ENCODE data around the gene OSBPL6.

OSBPL6 gene

DNA sequence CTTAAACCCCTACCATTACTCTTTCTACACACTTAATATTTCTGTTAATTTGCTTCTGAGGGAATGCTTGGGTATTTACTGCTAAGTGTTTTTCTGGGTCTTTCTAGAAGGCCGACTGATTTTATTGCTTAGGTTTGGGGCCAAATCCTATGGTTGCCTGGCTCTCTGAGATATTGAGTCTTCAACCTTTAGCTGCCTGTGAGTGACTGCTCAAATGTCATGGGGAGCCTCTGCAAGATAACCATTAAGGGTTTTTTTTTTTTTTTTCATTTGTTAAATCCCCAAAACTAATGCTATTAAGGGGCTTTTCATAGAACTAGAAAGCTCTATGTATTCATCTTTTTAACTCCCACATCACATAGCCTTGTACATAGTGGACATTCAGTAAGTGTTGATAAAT, 5.0 kb downstream of the OSBPL6 start:
- DNase-seq: no peak

DNA sequence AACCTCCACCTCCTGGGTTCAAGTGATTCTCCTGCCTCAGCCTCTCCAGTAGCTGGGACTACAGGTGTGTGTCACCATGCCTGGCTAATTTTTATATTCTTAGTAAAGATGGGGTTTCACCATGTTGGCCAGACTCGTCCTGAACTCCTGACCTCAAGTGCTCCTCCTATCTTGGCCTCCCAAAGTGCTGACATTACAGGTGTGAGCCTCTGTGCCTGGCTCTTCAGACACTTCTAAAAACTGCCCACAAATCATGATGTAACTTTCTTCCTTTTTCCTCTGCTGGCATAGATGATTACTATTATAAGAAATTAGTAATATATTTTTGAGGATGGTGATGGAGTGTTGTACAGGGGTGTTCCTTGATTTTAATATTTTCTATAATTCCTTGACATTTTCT, 6.0 kb downstream of the OSBPL6 start:
- DNase-seq: no peak

DNA sequence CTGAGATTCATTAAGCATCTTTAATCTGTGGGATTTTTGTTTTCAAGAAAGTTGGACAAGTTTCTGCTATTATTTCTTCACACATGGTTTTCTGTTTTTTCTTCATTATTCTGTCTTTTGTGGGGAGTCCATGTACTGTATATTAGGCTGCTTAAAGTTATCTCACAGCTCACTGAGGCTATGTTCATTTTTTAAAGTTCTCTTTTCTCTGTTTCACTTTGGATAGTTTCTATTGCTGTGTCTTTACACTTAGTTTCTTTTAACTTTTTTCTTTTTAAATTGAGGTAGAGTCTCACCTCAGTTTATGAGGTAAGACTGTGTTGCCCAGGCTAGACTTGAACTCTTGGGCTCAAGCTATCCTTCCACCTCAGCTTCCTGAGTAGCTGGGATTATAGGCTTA, 8.6 kb downstream of the OSBPL6 start:
- DNase-seq: no peak

- DNase-seq: no peak
These were observed 10.7 kb downstream of the OSBPL6 start for GRCh38 chr2:178204977-178205376.

DNA sequence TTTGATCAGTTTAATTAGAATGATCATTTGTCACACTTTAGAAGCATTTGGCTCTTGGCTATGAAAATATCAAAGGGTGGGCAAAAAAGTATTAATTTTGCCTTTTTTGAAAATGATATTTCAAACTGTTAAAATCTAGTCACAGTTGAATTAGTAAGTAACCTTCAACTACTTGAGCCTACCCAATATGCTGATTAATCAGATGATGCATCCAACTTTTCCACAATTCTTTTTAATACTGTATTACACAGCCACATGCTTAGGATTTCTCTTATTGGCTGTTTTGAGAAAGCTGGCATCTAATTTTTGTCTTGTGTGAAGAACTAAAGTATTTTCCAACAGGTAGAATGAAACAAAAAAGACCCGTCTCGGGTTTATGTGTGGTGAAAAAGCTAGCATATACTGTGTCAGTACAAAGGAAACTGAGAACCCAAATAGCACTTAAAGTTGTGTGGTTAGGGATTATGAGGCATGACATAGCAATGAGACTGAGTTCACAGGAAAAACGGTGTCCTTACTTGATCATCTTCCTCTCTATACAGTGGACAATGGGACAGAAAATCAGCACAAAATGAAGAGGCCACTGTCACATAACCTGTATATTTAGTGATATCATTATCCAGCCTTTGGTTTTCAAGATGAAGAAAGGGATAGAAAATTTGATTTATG, 11.7 kb downstream of the OSBPL6 start:
- no peak for DNase-seq

DNA sequence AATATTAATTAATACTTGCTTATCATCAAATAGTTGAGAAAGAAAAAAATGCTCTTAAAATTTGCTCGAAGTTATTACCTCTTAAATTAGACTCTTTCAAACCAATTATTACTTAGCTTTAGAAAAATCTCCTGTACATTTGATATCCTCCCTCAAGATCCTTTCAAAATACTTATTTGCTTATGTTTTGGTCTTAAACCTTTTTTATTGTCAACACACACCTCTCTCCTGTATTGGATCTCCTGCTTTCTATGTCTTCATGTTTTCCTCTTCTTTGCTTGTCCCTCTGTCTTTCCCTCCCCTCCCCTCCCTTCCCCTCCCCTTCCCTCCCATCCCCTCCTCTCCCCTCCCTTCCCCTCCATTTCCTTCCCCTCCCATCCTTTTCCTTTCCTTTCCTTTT, 14.0 kb downstream of the OSBPL6 start:
- DNase-seq: no peak

DNA sequence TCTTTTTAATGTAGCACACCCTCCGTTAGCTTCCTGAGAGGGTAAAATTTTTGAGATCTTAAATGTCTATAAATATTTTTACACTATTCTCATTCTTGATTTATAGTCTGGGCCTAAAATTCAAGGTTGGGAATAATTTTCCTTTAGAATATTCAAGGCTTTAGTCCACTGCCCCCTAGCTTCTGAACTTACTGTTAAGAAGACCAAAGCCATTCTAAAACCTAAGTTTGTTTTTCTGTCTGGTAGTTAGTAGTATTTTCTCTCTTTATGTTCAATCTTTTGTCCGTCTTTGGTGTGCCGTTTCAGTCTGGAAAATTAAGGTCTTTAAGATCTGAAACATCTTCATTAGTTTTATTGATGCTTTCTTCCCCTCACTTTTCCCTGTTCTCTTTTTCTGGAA, 14.5 kb downstream of the OSBPL6 start:
- no peak for DNase-seq

DNA sequence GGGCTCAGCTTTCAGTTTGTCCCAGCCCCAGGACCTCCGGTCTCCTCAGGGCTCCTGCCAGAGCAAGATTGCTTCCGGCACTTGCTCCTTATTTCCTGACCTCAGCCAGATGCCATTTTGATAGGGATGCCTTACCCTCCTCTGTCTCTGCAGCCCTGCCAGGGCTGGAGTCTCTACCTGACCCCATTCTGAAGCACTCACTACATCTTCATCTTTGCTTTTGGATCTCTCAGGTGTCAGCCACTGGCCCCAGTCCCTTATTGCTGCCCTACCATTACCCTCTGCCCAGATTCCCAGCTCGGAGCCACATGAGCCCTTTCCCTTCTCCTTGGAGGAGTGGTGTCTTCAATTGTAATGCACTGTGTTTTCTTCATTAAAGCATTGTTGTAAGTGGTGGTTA, 17.1 kb downstream of the OSBPL6 start:
- no peak for DNase-seq

- no peak for DNase-seq
These were observed 17.6 kb downstream of the OSBPL6 start for GRCh38 chr2:178211943-178212342.

DNA sequence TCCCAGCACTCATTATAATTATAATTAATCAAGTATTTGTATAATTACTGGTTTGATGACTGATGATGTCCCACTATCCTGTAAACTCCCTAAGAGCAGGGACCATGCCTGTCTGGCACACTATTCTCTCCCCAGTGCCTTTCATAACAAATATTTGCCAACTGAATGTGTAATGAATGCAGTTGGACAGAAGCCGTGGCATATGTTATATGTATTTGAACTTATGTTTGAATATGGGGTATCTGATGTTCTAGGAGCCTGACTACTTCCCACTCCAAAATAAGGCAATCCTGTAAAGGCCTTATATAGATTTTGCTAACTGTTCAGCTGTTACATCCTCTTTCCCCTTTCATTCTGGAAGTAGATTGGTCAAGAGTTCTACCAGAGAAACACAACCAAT, 19.7 kb downstream of the OSBPL6 start:
- no peak for DNase-seq

DNA sequence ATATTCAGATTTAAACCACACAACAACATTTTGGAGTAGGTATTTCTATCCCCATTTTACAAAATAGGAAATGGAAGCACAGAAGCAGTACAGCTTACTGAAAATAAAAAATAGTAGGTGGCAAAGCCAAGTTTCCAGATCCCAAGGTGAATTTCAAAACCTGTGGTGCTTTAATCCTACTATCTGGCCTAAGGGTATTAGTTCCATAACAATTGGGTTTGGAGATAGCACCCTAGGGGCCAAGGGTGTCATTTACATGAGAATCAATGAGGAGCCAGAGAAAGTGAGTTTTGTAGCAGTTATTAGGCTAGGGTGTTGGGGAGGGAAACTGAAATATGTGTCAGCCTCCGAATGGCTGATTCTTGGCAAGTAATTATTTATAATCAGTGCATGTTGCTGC, 24.9 kb downstream of the OSBPL6 start:
- DNase-seq: no peak

- DNase-seq: no peak
These were observed 26.5 kb downstream of the OSBPL6 start for GRCh38 chr2:178220814-178221213.

DNA sequence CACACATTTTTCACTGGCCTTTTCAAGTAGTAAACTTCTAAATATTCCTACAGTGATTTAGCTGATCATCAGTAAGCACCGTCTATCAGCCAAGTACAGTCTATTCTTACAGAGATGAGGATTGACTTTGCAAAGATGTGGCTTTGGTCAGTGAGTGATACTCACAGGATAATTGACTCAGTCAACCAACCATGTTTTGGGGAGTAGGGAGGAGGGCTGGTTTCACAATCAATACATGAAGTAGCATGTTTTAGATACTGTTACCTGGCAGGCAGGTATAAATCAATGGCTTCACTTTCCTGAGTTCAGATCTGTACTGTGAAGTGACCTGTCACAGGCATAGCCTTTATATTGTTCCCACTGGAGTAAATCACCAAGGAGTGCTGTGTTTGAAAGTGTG, 27.2 kb downstream of the OSBPL6 start:
- no peak for DNase-seq

DNA sequence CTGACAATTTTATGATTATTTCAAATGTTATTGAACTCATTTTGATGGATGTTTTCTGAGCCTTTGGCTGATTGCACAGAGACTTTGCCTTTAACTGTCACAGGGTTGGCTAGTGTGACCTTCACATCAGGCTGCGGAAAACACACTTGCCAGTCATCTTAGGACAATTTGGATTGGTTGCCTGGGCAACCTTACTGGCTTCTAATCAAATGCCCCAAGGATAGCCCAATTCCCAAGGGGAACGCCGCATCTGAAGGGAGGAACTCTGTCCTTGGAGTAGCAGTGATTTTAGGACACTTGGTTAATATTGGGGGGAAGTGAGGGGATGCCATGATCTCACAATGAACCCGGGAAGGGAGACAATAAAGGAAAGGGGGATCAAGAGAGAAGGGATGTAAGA, 29.5 kb downstream of the OSBPL6 start:
- DNase-seq: no peak

GRCh38 chr2:178225006-178225805, 30.9 kb downstream of the OSBPL6 start:
- DNase-seq: no peak

DNA sequence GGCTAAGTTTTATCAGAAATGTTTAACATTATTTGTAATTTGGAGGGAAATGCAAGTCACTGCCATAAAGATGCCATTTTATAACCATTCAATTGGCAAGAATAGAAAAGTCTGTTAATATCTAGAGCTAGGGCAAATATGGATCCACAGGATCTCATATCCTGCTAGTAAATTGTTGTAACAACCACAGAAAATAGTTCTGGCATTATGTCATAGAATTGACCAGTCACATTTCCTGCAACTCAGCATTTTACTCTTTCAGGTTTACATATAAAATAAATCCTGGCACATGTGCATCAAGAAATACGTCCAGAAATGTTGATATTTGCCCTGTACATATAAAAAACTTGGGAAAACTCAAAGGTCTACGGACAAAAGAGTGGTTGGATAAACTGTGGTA, 32.9 kb downstream of the OSBPL6 start:
- no peak for DNase-seq

DNA sequence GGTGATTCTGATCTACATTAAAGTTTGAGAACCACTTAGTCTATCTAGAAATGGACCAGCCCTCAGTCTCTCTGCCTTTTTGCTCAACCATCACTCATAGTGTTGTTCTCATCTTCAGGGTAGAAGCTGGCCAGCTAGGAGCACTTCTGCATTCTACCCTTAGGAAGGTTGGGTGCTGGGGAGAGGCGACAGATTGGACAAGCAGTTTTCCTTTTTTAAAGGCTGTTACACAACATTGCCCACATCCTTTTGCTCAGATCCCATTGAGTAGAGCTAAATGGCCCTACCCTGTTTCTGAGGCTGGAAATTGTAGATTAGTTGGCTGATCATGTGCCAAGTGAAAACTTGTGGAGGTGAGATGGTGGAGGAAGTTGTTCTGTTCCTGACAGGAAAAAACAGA, 35.6 kb downstream of the OSBPL6 start:
- DNase-seq: no peak

DNA sequence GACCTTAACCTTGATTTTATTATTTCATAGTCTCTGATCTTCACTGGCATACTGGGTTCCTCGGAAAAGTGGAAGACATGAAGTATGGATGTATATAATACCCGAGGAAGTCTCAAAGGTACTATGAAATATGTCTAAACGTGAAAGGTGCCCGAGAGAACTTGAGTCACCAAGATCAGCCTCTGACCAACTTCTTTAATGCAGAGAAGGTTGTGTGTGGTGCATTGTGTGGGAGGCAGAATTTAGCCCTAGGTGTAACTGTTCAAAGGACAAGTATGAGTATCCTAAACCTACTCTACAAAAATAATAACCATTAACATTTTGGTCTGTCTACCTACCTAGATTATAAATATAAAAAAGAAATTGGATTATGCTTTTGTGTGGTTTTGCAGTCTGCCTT, 36.1 kb downstream of the OSBPL6 start:
- no peak for DNase-seq

DNA sequence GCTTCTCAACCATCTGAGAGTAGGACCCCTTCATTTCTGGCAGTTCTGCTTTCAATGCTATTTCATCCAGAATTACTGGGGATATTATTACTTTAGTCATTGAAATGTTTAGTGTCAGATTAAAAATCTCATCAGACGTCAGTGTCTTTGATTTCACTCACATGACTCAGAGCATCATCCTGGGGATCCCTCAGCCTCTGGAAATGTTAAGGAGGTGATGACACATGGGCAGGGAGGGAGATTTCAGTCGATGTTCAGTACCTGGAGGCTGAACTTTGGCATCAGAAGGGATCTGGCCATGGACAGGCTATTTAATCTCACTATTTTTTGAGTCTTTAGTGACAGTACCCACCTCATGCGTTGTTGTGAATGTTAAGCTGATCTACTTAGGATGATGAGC, 39.1 kb downstream of the OSBPL6 start:
- no peak for DNase-seq

- DNase-seq: no peak
These were observed 40.3 kb downstream of the OSBPL6 start for GRCh38 chr2:178234648-178235047.

GRCh38 chr2:178237488-178238153, 43.3 kb downstream of the OSBPL6 start:
- no peak for DNase-seq

DNA sequence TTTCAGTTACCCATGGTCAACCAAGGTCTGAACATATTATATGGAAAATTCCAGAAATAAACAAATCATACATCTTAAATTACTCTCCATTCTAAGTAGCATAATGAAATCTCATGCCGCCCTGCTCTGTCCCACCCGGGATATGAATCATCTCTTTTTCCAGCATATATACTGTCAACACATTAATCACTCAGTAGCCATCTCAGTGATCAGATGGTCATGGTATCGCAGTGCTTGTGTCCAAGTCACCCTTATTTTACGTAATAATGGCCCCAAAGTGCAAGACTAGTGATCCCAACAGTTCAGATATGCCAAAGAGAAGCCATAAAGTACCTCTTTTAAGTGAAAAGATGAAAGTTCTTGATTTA, 43.8 kb downstream of the OSBPL6 start:
- DNase-seq: no peak

DNA sequence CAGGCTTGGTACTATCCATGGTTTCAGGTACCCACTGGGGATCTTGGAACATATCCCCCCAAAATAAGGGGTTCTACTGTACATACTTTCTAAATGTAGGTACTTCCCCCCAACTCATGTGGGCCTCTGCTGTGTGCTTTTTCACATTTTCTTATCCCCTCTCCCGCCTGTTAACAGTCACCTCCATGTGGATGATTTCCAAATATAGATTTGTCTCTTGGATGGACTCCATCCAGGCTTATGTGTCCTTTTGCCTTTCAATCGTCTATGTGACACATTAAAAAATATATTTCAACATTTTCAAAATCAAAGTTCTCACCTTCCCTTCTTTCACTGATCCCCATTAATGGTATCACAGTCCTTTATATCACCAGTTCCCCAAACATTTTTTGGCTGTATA, 44.4 kb downstream of the OSBPL6 start:
- no peak for DNase-seq

- peak; percentile 69 for DNase-seq
These were observed 47.7 kb downstream of the OSBPL6 start for GRCh38 chr2:178241844-178242551.

Data from amniotic stem cell (primary cell).